ENCODE data around the gene ZBTB46. TPM values are rescaled to one million over a fixed set of nuclear protein-coding genes. Genes with fewer than 3 reads are reported as not detected.

The ZBTB46 gene
- total and polyA plus RNA-seq, 4 donors, result 0.79 to 12.1 (median 4.7) TPM

GRCh38 chr20:63857764-63858392 lies 26.8 kb upstream of the ZBTB46 start:
- TF ChIP-seq NR2F2 (IDR thresholded peaks at IDR 0.05) (peak; percentile 82), YY1 (IDR thresholded peaks at IDR 0.05) (no peak)
- Histone ChIP-seq H3K27ac (ENCODE audit: low read depth in 1 of 2, low read length in 2 of 2) (peak overlapping the region; percentile 24 to 51), H3K4me3 (ENCODE audit: low read depth in 1 of 3, low read length in 3 of 3) (no peak overlapping the region), H3K9me3 (ENCODE audit: control insufficient read depth in 4 of 4, low read length in 3 of 4) (no peaks in the 10 kb centered on the region), H3K36me3 (ENCODE audit: control insufficient read depth in 4 of 4, insufficient read depth in 3 of 4, low read depth in 1 of 4, low read length in 3 of 4) (peaks cover 0 to 2% (median 0%) of the 10 kb centered on the region in 4 donors), H3K27me3 (ENCODE audit: control insufficient read depth in 4 of 4, insufficient read depth in 4 of 4, low read length in 3 of 4) (no peaks in the 10 kb centered on the region), H3K4me1 (ENCODE audit: control insufficient read depth in 4 of 4, insufficient read depth in 4 of 4, low read length in 3 of 4) (peaks cover 4 to 21% (median 6%) of the 10 kb centered on the region in 4 donors), H3K9ac (ENCODE audit: low read depth in 1 of 2, low read length in 2 of 2) (no peak overlapping the region)
- DNase-seq (ENCODE audit: low spot score), result no peak
- 49% methylated on average over 14 of the region's 14 CpGs for WGBS

GRCh38 chr20:63856098-63856511 lies 25.0 kb upstream of the ZBTB46 start:
- no peak for TF ChIP-seq MAX (IDR thresholded peaks at IDR 0.05)
- TF ChIP-seq REST (IDR thresholded peaks at IDR 0.05), result no peak
- H3K4me1 ChIP-seq (ENCODE audit: control insufficient read depth in 4 of 4, insufficient read depth in 4 of 4, low read length in 3 of 4), result peaks cover 2 to 17% (median 6%) of the 10 kb centered on the region in 4 donors
- no peak for DNase-seq (ENCODE audit: low spot score)
- no peak overlapping the region for H3K27ac ChIP-seq (ENCODE audit: low read depth in 1 of 2, low read length in 2 of 2)
- no peaks in the 10 kb centered on the region for H3K9me3 ChIP-seq (ENCODE audit: control insufficient read depth in 4 of 4, low read length in 3 of 4)
- 56% methylated on average over 22 of the region's 22 CpGs for WGBS
- no peak overlapping the region for H3K4me3 ChIP-seq (ENCODE audit: low read depth in 1 of 3, low read length in 3 of 3)
- H3K36me3 ChIP-seq (ENCODE audit: control insufficient read depth in 4 of 4, insufficient read depth in 3 of 4, low read depth in 1 of 4, low read length in 3 of 4), result peaks cover 0 to under 1% (median 0%) of the 10 kb centered on the region in 4 donors
- no peaks in the 10 kb centered on the region for H3K27me3 ChIP-seq (ENCODE audit: control insufficient read depth in 4 of 4, insufficient read depth in 4 of 4, low read length in 3 of 4)
- no peak overlapping the region for H3K9ac ChIP-seq (ENCODE audit: low read depth in 1 of 2, low read length in 2 of 2)

GRCh38 chr20:63855363-63856097 lies 24.5 kb upstream of the ZBTB46 start:
- H3K27ac ChIP-seq (ENCODE audit: low read depth in 1 of 2, low read length in 2 of 2), result peak overlapping the region in 1 of 2 donors; percentile 25
- DNase-seq (ENCODE audit: low spot score), result no peak
- 30% methylated on average over 36 of the region's 36 CpGs for WGBS
- TF ChIP-seq EGR1 (IDR thresholded peaks at IDR 0.05; ENCODE audit: low read depth in 2 of 2), result no peak
- TF ChIP-seq YY1 (IDR thresholded peaks at IDR 0.05), result no peak
- no peak for TF ChIP-seq HNF4G (IDR thresholded peaks at IDR 0.05)
- no peak for TF ChIP-seq GABPA (IDR thresholded peaks at IDR 0.05 in 1 of 2, conservative IDR thresholded peaks at IDR 0.05 in 1 of 2)
- no peak for TF ChIP-seq FOXA1 (IDR thresholded peaks at IDR 0.05)
- no peak for TF ChIP-seq ATF3 (IDR thresholded peaks at IDR 0.05)
- TF ChIP-seq MAX (IDR thresholded peaks at IDR 0.05), result no peak
- TF ChIP-seq REST (IDR thresholded peaks at IDR 0.05), result no peak
- no peak for TF ChIP-seq FOXA2 (IDR thresholded peaks at IDR 0.05)
- H3K9ac ChIP-seq (ENCODE audit: low read depth in 1 of 2, low read length in 2 of 2), result no peak overlapping the region
- H3K4me1 ChIP-seq (ENCODE audit: control insufficient read depth in 4 of 4, insufficient read depth in 4 of 4, low read length in 3 of 4), result peaks cover 2 to 15% (median 6%) of the 10 kb centered on the region in 4 donors
- no peaks in the 10 kb centered on the region for H3K9me3 ChIP-seq (ENCODE audit: control insufficient read depth in 4 of 4, low read length in 3 of 4)
- no peak overlapping the region for H3K4me3 ChIP-seq (ENCODE audit: low read depth in 1 of 3, low read length in 3 of 3)
- no peaks in the 10 kb centered on the region for H3K27me3 ChIP-seq (ENCODE audit: control insufficient read depth in 4 of 4, insufficient read depth in 4 of 4, low read length in 3 of 4)
- H3K36me3 ChIP-seq (ENCODE audit: control insufficient read depth in 4 of 4, insufficient read depth in 3 of 4, low read depth in 1 of 4, low read length in 3 of 4), result no peaks in the 10 kb centered on the region
